Trophoblast cell (in vitro differentiated cells and primary cell): ENCODE data around the gene MYO1D.
A peak's percentile ranks its signal among the peaks of the same experiment; 100 is the strongest.

Experiments used
- DNase-seq, 2 donors: peaks; one replicate each; pipeline ENCODE4 v3.0.0-alpha.2; 2016
- H2AFZ ChIP-seq: 2 replicates; pipeline ENCODE4 v1.6.1; 2013; ENCODE audit warnings: low read length, moderate library complexity, mild to moderate bottlenecking; ENCODE audit not compliant: insufficient read depth, poor library complexity
- H2AK5ac ChIP-seq: 2 replicates; pipeline ENCODE4 v1.6.1; 2013; ENCODE audit warnings: mild to moderate bottlenecking, low read length
- H2BK120ac ChIP-seq: 2 replicates; pipeline ENCODE4 v1.6.1; 2013; ENCODE audit warnings: low read length, mild to moderate bottlenecking, moderate library complexity; ENCODE audit not compliant: insufficient read depth, poor library complexity
- H2BK12ac ChIP-seq: 2 replicates; pipeline ENCODE4 v1.6.1; 2013; ENCODE audit warnings: mild to moderate bottlenecking, low read length, moderate library complexity
- H2BK5ac ChIP-seq: 2 replicates; pipeline ENCODE4 v1.6.1; 2013; ENCODE audit warnings: low read length, low read depth, moderate library complexity, mild to moderate bottlenecking; ENCODE audit not compliant: poor library complexity
- H3K14ac ChIP-seq: 2 replicates; pipeline ENCODE4 v1.6.1; 2013; ENCODE audit warnings: mild to moderate bottlenecking, low read length
- H3K18ac ChIP-seq: 2 replicates; pipeline ENCODE4 v1.6.1; 2013; ENCODE audit warnings: mild to moderate bottlenecking, low read length
- H3K23ac ChIP-seq: 2 replicates; pipeline ENCODE4 v1.6.1; 2013; ENCODE audit warnings: low read length
- H3K27ac ChIP-seq: 2 replicates; pipeline ENCODE4 v1.5.1; 2013; ENCODE audit warnings: low read depth, mild to moderate bottlenecking, inconsistent platforms, low read length, moderate library complexity
- H3K27me3 ChIP-seq: 2 replicates; pipeline ENCODE4 v1.6.1; 2013; ENCODE audit warnings: inconsistent platforms, mild to moderate bottlenecking, low read length, moderate library complexity; ENCODE audit not compliant: insufficient read depth
- H3K36me3 ChIP-seq, 2 experiments: 1 replicate in 1 of 2; 2 replicates in 1 of 2; pipeline ENCODE4 v1.6.1; 2013; ENCODE audit warnings: low read length in 2 of 2, mild to moderate bottlenecking in 2 of 2, moderate library complexity in 1 of 2; ENCODE audit not compliant: insufficient read depth in 2 of 2, control insufficient read depth in 1 of 2
- H3K4ac ChIP-seq: 2 replicates; pipeline ENCODE4 v1.6.1; 2013; ENCODE audit warnings: low read depth, mild to moderate bottlenecking, low read length, moderate library complexity
- H3K4me1 ChIP-seq, 2 experiments: 1 replicate in 1 of 2; 2 replicates in 1 of 2; pipeline ENCODE4 v1.6.1; 2013; ENCODE audit warnings: low read length in 2 of 2, mild to moderate bottlenecking in 2 of 2, moderate library complexity in 1 of 2; ENCODE audit not compliant: insufficient read depth in 2 of 2, control insufficient read depth in 1 of 2
- H3K4me2 ChIP-seq: 2 replicates; pipeline ENCODE4 v1.6.1; 2013; ENCODE audit warnings: inconsistent platforms, mild to moderate bottlenecking, low read length, moderate library complexity
- H3K4me3 ChIP-seq: 2 replicates; pipeline ENCODE4 v1.5.1; 2013; ENCODE audit warnings: mild to moderate bottlenecking, low read depth, low read length, inconsistent platforms
- H3K79me1 ChIP-seq: one replicate; pipeline ENCODE4 v1.6.1; 2013; ENCODE audit warnings: low read length
- H3K79me2 ChIP-seq: 2 replicates; pipeline ENCODE4 v1.6.1; 2013; ENCODE audit warnings: low read length, mild to moderate bottlenecking; ENCODE audit not compliant: control insufficient read depth, insufficient read depth, poor library complexity
- H3K9ac ChIP-seq: 2 replicates; pipeline ENCODE4 v1.6.1; 2013; ENCODE audit warnings: mild to moderate bottlenecking, low read length
- H3K9me3 ChIP-seq: 2 replicates; pipeline ENCODE4 v1.6.1; 2013; ENCODE audit warnings: low read depth, mild to moderate bottlenecking, control low read depth, inconsistent platforms, low read length; ENCODE audit not compliant: insufficient read depth
- H4K12ac ChIP-seq: 2 replicates; pipeline ENCODE4 v1.6.1; 2013; ENCODE audit warnings: low read depth, mild to moderate bottlenecking, low read length, moderate library complexity
- H4K8ac ChIP-seq: 2 replicates; pipeline ENCODE4 v1.6.1; 2013; ENCODE audit warnings: low read depth, mild to moderate bottlenecking, low read length, moderate library complexity
- H4K91ac ChIP-seq: one replicate; pipeline ENCODE4 v1.6.1; 2013; ENCODE audit warnings: low read depth, mild to moderate bottlenecking, low read length, moderate library complexity
- WGBS: extraction: QIAGEN DNeasy Blood & Tissue Kit; methylation state at CpG from one replicate; pipeline ENCODE4 v1.1.7; 2013; ENCODE audit warnings: missing lambda C conversion rate; ENCODE audit not compliant: insufficient read length, insufficient coverage; ENCODE audit errors: extremely low coverage; 5-methylcytosine and 5-hydroxymethylcytosine counted together

Gene MYO1D

GRCh38 chr17:32915245-32915644 is 38.3 kb upstream of the MYO1D start:
- Histone ChIP-seq H3K23ac (no peak overlapping the region), H3K14ac (no peak overlapping the region), H3K79me2 (no peaks in the 10 kb centered on the region), H3K4ac (no peak overlapping the region), H3K9me3 (no peaks in the 10 kb centered on the region), H4K91ac (no peak overlapping the region), H3K4me2 (no peak overlapping the region), H3K79me1 (no peaks in the 10 kb centered on the region), H2BK120ac (no peak overlapping the region), H3K36me3 (no peaks in the 10 kb centered on the region), H3K27ac (no peak overlapping the region), H4K8ac (no peak overlapping the region), H2AK5ac (no peak overlapping the region), H3K9ac (no peak overlapping the region), H3K4me1 (no peaks in the 10 kb centered on the region), H2AFZ (no peak overlapping the region), H3K18ac (no peak overlapping the region), H2BK5ac (no peak overlapping the region), H3K4me3 (no peak overlapping the region), H3K27me3 (no peaks in the 10 kb centered on the region), H2BK12ac (no peak overlapping the region), H4K12ac (no peak overlapping the region)
- no CpG with 5 or more reads among the region's 2 CpGs for WGBS
- DNase-seq, result no peak

DNA sequence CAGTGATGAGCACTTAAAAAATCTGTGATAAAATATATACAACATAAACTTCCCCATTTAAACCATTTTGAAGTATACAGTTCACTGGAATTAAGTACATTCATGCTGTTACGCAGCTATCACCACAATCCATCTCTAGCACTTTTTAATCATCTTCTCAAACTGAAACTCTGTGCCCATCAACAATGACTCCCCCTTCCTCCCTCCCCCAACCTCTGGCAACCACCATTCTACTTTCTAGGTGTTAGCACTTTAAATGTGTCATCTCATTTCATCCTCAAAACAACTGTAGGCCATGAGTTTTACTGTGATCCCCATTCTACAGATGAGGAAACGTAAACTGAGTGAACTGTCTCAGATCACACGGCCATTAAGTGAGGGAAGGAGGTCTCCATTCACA is 37.3 kb upstream of the MYO1D start:
- Histone ChIP-seq H3K9me3 (no peaks in the 10 kb centered on the region), H2AFZ (no peak overlapping the region), H3K27ac (no peak overlapping the region), H3K9ac (no peak overlapping the region), H3K79me1 (no peaks in the 10 kb centered on the region), H2BK5ac (no peak overlapping the region), H3K27me3 (no peaks in the 10 kb centered on the region), H3K4me3 (no peak overlapping the region), H3K14ac (no peak overlapping the region), H4K8ac (no peak overlapping the region), H3K23ac (no peak overlapping the region), H3K18ac (no peak overlapping the region), H4K91ac (no peak overlapping the region), H2BK12ac (no peak overlapping the region), H3K4ac (no peak overlapping the region), H3K79me2 (no peaks in the 10 kb centered on the region), H3K4me1 (no peaks in the 10 kb centered on the region), H2AK5ac (no peak overlapping the region), H3K4me2 (no peak overlapping the region), H3K36me3 (no peaks in the 10 kb centered on the region), H2BK120ac (no peak overlapping the region), H4K12ac (no peak overlapping the region)
- no peak for DNase-seq
- WGBS, result no CpG with 5 or more reads among the region's 3 CpGs

GRCh38 chr17:32913593-32913992 is 36.7 kb upstream of the MYO1D start:
- Histone ChIP-seq H4K91ac (no peak overlapping the region), H3K79me2 (no peaks in the 10 kb centered on the region), H3K18ac (no peak overlapping the region), H3K79me1 (no peaks in the 10 kb centered on the region), H2BK120ac (no peak overlapping the region), H4K8ac (no peak overlapping the region), H3K36me3 (no peaks in the 10 kb centered on the region), H4K12ac (no peak overlapping the region), H2BK12ac (no peak overlapping the region), H3K14ac (no peak overlapping the region), H3K4me1 (no peaks in the 10 kb centered on the region), H3K9me3 (no peaks in the 10 kb centered on the region), H3K27ac (no peak overlapping the region), H3K4me2 (no peak overlapping the region), H3K4ac (no peak overlapping the region), H2BK5ac (no peak overlapping the region), H3K23ac (no peak overlapping the region), H2AK5ac (no peak overlapping the region), H3K4me3 (no peak overlapping the region), H3K27me3 (no peaks in the 10 kb centered on the region), H3K9ac (no peak overlapping the region), H2AFZ (no peak overlapping the region)
- no peak for DNase-seq
- WGBS, result no CpG with 5 or more reads among the region's 7 CpGs

DNA sequence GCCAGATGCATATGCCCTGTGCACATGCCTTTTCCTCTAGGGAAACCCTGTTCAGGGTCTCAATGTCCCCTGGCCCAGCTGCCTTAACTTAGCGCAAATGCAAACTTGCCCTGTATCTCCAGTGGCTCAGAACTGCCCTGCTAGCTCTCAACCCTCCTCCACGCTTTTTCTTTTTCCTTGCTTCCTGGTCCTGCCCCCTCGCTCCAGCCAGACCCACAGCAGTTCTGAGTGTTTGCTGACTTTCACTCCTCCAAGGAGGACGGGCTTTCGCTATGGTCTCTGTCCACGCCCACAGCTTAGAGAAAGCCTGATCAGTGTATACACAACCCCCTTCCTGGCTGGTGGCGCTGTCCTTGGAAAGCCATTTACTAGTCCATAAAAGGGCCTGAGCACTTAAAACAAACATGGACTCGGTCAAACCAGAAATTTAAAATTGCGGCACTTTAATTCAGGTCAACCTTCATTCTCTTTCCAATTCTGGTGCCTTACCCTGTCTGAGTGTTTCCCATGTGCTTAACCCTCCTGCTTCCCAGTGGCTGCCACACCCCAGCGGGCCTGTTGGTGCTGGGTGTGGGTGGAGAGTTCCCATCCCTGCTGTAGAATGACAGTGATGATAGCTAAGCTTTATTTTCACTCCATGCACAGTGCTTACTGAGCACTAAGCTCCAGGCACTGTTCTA is 35.4 kb upstream of the MYO1D start:
- Histone ChIP-seq H3K4ac (no peak overlapping the region), H2AK5ac (no peak overlapping the region)

More for the DNA sequence above, 35.4 kb upstream of the MYO1D start:
- Histone ChIP-seq H3K4me1 (no peaks in the 10 kb centered on the region), H3K27ac (no peak overlapping the region), H2BK120ac (no peak overlapping the region), H4K8ac (no peak overlapping the region), H3K9me3 (no peaks in the 10 kb centered on the region), H3K23ac (no peak overlapping the region), H4K91ac (no peak overlapping the region), H3K79me2 (no peaks in the 10 kb centered on the region), H3K9ac (no peak overlapping the region), H3K4me2 (no peak overlapping the region), H2BK12ac (no peak overlapping the region), H3K27me3 (no peaks in the 10 kb centered on the region), H3K36me3 (no peaks in the 10 kb centered on the region), H3K79me1 (no peaks in the 10 kb centered on the region), H3K4me3 (no peak overlapping the region), H2AFZ (peak overlapping the region; percentile 44), H3K18ac (no peak overlapping the region), H3K14ac (no peak overlapping the region), H4K12ac (no peak overlapping the region), H2BK5ac (no peak overlapping the region)
- DNase-seq, result peak; percentile 14 to 42
- WGBS, result no CpG with 5 or more reads among the region's 10 CpGs
